Loucy (cell line): ENCODE measurements around the gene ZFYVE28.

Experiments
- CTCF ChIP-seq: fragments of 200-600 bp; sonication (generic); conservative IDR thresholded peaks from 2 replicates; pipeline ENCODE4 v1.5.1; 2014; ENCODE audit warnings: mild to moderate bottlenecking, antibody characterized with exemption, low read length
- EZH2phosphoT487 ChIP-seq: fragments of 200-600 bp; IDR thresholded peaks from 2 replicates; pipeline ENCODE4 v1.6.1; 2018; ENCODE audit warnings: antibody characterized with exemption, mild to moderate bottlenecking, moderate library complexity, borderline replicate concordance

DNA sequence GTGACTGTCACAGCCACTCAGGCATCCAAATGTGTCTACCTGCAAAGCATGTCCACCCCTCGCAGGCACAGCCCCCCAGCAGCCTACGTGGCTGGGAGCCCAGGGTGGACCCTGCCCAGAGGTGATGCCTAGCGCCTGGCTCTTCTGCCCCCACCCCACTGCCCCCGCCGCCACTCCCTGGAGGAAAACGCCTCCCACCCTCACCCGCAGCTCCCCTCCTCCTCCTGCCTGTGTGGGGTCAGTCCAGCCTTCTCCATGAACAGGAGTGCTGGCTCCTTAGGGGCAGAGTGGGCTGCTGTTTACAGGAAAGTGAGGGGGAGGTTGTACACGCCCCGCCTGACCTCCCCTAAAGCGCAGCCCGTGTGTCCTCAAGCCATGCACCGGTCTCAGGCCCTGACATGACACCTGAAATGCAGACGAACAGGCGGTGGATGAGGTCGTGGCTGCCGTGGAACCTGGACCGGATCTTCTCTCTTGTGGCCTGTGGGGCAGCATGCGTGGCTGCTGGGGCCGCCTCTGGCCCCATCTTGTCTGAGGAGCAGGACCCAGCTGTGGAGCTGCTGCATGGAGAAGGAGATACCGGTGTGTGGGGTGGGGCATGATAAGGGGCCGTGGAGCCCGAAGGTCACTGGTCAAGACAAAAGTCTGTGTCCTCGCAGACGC lies 144.7 kb downstream of the ZFYVE28 start:
- TF ChIP-seq CTCF (no peak), EZH2phosphoT487 (no peak)
